Activated CD4-positive, alpha-beta T cell treated with anti-CD3 and anti-CD28 coated beads for 1 hour (primary cell): ENCODE measurements around the gene LRRC32.

Experiments used
- DNase-seq: peaks from one replicate; pipeline ENCODE4 v3.0.0-alpha.2; 2020

The LRRC32 gene

GRCh38 chr11:76661834-76662434, 8.6 kb downstream of the LRRC32 start:
- no peak for DNase-seq

GRCh38 chr11:76661306-76661751, 9.2 kb downstream of the LRRC32 start:
- DNase-seq: no peak

- DNase-seq: no peak
Observed at GRCh38 chr11:76660533-76661305, 9.8 kb downstream of the LRRC32 start.

GRCh38 chr11:76659672-76660532, 10.6 kb downstream of the LRRC32 start:
- DNase-seq: no peak

DNA sequence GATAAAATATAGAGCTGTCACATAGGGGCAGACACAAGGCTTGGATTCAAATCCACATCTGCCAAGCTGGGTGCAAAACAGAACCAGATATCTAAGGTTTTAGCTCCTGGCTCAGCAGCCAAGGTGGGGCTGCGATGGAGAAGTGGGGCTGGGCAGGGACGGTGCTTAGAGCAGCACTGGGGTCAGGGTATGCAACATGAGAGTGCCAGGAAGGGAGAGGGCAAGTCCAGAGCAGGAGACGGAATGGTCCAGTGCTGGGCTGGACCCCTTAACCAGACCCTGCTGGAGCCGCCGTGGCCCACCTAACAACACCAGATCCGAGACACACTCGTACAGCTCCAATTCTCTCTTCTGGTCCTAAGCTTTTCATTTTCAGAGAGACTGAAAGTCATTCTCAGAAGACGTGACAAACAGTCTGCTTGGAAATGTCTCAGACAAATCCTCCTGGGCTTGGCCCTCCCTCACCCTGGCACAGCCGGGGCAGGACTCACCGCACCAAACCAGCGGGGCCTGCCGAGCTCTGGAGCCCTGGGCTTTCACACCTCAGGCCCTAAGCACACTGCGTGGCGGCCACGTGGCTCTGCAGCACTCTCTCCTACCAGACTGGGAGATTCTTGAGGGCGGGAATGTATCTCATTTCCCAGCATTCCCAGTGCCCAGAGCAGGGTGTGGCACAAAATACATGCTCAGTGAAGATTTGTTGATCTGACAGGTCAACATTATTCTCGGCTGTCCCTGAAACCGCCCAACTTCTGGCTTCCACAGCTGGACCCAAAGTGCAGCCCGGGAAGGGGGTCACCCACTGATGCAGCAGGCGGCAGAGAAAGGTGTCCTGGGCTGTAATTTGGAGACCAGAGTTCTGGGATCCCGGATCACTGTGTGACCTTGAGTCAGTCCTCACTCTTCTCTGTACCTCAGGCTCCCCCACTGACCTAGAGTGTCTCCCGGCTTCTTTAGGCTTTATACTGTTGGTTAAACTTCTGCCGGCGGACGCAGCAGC, 11.6 kb downstream of the LRRC32 start:
- DNase-seq: no peak

- DNase-seq: no peak
Observed at GRCh38 chr11:76658231-76658630, 12.3 kb downstream of the LRRC32 start.

- DNase-seq: no peak
Observed at GRCh38 chr11:76657187-76658170, 13.1 kb downstream of the LRRC32 start.

GRCh38 chr11:76656571-76657081, 13.9 kb downstream of the LRRC32 start:
- no peak for DNase-seq

DNA sequence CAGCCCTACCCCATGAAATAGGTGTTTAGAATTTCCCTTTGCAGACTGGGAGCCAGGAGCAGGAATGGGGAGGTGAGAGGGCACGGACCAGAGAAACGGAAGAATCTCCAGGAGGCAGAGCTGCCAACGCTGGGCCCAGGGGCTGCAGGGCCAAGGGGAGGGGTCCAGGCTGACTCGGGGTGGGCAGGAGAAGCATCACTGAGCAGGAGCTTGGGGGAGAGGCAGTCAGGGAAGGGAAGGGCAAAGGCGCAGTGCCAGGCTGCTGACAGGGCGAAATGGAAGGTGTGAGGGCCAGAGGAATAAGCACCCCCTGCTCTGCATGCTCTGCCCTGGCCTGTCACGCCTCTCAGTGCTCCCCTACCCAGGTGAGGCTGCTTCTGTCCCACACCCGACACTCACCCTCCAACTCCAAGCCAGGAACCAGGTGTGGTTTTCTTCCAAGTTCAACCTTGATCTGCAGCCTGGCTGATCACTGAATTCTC, 14.5 kb downstream of the LRRC32 start:
- DNase-seq: no peak

DNA sequence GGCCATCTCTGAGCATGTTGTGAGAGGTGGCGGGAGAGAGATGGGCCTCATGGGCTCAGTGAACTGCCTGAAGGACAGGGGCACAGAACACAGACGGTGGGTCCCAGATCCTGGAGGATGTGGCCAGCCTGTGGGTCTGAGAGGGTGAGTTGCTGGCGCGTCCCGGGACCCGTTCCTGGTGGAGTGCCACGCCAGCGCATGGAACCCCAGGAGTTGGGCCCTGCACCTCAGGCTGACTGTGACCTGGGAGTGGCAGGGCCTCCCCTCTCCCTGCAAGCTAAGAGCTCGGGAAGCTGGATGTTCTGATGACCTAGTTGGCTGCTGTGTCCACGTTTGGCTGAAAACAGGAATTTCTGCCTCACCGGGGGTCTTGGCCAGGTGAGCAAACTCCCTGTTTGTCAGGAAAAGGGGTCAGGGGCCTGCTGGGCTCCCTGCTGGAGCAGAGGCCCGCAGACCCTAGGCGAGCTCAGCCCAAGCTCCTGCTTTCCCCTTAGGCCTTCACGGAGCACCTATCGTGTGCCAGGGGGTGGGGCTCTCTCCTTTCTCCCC, 15.0 kb downstream of the LRRC32 start:
- no peak for DNase-seq

- DNase-seq: no peak
Observed at GRCh38 chr11:76654980-76655379, 15.6 kb downstream of the LRRC32 start.

- no peak for DNase-seq
Observed at GRCh38 chr11:76654298-76654851, 16.2 kb downstream of the LRRC32 start.

DNA sequence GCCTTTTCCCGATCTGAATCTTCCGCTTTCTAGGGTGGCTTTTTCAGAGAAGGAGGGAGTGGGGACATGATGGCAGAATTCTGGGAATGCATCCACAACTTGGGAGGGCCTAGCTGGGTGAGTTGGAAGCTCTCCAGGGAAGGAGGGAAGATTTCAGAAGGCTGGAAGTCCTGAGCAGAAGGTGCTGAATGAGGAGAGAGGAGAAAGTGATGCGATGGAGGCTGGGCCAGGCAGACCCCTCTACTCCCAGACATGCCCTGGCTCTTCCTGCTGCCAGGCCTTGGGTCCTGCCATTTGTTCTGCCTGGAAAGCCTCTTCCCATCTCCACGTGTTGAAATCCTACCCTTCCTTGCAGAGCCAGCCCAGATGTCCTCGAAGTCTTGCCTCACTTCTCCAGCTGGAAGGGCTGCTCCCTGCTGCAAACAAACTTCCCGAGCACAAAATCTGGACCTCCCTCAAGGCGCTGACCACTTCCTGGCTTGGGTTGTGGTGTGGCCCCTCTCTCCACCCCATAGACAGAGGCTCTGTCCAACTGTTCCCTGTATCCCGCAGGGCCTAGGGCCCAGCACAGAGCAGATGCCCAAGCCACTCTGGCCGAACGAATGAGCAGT, 16.8 kb downstream of the LRRC32 start:
- no peak for DNase-seq

- DNase-seq: no peak
Observed at GRCh38 chr11:76653012-76653673, 17.4 kb downstream of the LRRC32 start.

- DNase-seq: no peak
Observed at GRCh38 chr11:76649851-76650372, 20.6 kb downstream of the LRRC32 start.

DNA sequence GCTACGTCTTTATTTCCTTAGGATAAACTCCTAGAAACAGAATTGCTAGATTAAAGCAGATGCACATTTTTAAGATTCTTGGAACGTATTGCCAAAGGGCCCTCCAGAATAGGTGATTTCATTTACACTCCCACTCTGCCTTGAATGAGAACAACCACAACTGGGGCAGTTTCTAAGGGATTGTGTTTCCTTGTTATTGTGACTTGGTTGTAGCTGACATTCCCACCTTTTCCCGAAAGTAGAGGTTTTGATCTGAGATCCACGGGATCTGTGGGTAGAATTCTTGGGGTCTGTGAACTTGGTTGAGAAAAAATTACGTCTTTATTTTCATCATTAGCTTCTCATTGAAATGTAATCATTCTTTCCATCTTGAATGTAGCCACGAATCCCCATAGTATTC, 21.5 kb downstream of the LRRC32 start:
- no peak for DNase-seq

DNA sequence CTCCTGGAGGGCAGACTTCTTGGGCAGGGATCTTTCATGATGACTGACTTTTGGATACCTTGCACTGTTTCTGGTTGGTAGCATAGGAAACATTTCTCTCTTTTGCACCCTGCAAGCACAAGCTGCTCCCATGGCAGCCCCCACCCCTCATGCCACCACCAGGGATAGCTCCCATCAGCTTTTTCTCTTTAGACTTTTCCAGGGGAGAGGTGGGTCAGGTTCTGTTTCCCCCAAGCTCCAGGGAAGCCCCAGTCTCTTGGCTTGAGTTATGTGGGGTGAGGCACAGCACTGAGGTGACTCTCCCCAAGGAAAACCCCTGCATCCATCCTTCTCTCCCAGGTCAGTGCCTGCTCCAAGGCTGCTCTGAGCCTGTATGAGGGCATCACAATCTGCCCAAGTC, 22.5 kb downstream of the LRRC32 start:
- DNase-seq: no peak

- no peak for DNase-seq
Observed at GRCh38 chr11:76646882-76647534, 23.5 kb downstream of the LRRC32 start.
